Measurements from ENCODE around the gene PARD3.

DNA sequence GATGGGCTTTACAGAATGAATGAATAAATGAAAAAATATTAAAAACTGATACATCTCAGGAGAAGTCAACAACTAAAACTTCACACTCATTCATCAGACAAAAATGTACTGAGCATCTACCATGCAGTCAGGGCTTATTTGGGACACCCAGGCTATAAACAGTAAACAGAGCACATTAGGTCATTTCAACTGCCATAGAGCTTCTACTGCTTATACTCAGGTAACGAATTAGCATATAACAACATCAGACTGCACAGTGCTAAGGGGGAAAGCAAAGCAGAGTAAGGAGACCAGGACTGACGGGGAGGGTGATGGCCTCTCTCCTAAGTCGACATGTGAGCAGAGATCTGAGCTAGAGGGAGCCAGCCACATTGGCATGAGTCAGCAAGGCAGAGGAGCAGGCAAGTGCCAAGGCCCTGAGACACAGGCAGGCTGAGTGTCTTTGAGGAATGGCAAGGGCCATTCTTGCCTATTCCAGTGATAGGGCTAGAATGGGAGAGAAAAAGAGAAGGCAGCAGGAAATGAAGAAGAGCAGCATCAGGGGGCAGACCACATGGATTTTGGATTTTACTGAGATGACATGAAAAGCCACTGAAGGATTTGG, 528.9 kb downstream of the PARD3 start:
- TF ChIP-seq, protein P1, sequence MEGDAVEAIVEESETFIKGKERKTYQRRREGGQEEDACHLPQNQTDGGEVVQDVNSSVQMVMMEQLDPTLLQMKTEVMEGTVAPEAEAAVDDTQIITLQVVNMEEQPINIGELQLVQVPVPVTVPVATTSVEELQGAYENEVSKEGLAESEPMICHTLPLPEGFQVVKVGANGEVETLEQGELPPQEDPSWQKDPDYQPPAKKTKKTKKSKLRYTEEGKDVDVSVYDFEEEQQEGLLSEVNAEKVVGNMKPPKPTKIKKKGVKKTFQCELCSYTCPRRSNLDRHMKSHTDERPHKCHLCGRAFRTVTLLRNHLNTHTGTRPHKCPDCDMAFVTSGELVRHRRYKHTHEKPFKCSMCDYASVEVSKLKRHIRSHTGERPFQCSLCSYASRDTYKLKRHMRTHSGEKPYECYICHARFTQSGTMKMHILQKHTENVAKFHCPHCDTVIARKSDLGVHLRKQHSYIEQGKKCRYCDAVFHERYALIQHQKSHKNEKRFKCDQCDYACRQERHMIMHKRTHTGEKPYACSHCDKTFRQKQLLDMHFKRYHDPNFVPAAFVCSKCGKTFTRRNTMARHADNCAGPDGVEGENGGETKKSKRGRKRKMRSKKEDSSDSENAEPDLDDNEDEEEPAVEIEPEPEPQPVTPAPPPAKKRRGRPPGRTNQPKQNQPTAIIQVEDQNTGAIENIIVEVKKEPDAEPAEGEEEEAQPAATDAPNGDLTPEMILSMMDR (IDR thresholded peaks at IDR 0.05) = no peak
- TF ChIP-seq EZH2 (IDR thresholded peaks at IDR 0.05) (no peak), EZH2phosphoT487 (IDR thresholded peaks at IDR 0.05) (no peak)

All from neural progenitor cell (in vitro differentiated cells).